Embryonic facial prominence (tissue), 1 donor: ENCODE data around the gene ABI1.

ENCODE experiments used
- DNase-seq: peaks from one replicate; pipeline ENCODE4 v3.0.0-alpha.2; 2016; ENCODE audit errors: extremely low spot score

Gene ABI1

DNA sequence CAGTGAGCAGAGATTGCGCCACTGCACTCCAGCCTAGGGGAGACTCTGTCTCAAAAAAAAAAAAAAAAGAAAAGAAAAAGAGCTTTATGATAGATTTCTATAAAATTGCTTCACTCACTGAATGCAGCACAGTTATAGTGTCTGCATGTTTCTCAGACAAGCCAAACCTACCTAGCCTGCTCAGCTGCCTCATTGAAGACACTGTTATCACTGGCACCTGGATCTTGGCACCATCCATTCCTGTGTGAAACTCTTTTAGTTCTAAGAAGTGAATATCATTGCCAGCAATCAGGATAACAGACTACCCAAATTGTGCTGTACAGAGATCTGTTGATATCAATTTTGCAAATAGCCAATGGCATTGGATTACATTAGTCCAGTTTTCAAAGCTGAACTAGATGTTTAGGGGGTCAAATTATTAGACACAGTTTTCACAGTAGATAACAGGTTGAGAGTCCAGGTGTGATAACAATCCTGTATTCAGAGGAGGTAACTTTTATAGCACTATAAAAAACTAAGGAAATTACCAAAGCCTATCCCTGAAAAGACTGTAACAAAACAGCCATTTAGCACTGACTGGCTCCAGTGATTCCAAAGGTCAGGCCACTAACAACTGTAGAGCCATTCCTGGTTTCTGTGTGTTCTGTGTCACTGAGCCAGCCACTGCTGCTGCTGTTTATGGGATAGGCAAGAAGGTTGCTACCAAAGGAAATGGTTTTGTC lies 146.2 kb downstream of the ABI1 start:
- DNase-seq: no peak

DNA sequence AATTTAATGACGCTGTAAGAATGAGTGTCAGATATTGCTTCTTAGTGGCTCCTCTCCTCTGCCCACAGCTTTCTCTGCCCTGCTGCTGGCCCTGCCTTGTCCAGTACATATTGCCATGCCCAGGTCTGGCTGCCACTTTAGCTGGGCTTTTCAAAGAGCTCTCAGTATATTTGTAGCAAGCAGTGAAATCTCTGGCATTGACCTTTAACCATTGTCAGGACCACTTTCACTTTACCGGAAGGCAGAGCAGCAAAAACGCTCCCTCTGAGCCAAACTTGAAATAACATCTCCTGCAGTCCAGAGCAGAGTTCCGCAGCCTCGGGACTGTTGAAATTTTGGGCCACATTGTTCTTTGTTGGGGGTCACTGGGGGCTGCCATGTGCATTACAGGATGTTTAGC lies 149.4 kb downstream of the ABI1 start:
- DNase-seq: no peak

DNA sequence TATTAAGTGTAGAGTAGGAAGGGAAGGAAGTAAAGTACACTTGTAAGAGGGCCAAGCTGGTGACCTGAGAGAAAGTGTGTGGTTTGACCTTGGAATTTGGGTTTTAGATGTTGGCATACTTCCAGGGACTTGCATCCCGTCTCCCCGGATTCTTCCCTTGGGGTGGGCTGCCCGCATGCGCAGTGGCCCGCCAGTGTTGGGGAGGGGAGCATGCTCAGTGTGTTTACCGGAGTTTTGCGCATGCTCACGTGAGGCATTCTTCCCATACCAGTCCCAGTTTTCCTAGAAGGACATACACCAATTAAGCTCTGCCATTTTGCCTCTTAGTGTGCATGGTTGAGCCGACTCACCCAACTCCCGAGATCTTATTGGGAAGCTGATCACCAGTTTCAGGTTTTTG lies 153.8 kb downstream of the ABI1 start:
- no peak for DNase-seq

DNA sequence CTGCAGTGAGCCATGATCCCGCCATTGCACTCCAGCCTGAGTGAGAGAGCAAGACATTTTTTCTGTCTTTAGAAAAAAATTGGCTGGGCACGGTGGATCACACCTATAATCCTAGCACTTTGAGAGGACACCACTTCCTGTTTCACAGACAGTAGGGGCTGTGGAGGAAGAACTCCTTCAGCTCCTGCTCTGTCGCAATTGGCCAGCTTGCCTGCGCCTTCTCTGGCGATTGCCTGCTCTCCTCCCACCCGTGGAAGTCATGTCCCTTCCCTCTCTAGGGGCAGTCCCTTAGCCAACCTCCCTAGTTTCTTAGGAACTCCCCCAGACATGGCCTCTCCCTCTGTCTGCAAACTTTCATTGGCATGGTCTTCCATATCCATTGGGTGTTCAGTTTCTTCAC lies 154.6 kb downstream of the ABI1 start:
- no peak for DNase-seq

DNA sequence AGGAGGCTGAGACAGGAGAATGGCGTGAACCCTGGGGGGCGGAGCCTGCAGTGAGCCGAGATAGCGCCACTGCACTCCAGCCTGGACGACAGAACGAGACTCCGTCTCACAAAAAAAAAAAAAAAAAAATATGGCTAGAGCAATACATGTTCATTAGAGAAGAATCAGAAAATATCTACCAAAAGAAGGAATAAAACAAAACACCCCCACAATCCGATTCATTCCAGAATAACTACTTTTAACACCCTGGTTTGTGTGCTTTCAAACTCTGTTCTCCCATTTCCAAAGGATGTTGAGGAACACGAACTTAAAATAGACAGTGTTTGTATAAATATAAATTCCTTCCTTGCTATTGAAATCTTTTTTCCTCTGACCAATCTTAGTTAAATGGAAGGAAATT lies 156.8 kb downstream of the ABI1 start:
- no peak for DNase-seq

DNA sequence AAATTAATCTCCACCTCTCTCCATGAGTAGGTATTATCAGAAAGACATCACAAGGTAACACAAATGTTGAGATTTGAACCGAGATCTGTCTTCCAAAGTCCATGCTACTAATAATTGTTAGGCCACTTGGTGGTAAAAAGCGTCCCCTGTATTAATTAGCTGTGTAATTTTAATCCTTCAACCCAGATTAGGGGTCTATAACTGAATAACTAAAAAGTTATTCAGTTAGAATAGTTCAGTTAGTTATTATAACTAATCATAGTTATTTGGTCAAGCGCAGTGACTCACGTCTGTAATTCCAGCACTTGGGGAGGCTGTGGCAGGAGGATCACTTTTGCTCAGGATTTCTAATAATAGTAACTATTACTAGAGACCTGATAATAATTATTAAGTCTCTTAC lies 157.7 kb downstream of the ABI1 start:
- no peak for DNase-seq

DNA sequence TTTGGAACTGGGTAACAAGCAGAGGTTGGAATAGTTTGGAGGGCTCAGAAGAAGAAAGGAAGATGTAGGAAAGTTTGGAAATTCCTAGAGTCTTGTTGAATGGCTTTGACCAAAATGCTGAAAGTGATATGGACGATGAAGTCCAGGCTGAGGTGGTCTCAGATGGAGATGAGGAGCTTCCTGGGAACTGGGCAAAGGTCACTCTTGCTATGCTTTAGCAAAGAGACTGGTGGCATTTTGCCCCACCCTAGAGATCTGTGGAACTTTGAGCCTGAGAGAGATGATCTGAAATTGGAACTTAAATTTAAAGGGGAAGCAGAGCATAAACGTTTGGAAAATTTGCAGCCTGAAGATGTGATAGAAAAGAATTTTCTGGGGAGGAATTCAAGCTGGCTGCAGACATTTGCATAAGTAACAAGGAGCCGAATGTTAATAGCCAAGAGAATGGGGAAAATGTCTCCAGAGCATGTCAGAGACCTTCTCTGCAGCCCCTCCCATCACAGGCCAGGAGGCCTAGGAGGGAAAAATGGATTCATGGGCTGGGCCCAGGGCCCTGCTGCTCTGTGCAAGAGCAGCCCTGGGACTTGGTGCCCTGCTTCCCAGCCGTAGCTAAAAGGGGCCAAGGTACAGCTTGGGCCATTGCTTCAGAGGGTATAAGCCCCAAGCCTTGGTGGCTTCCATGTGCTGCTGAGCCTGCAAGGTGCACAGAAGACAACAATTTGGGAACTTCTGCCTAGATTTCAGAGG lies 159.7 kb downstream of the ABI1 start:
- no peak for DNase-seq

DNA sequence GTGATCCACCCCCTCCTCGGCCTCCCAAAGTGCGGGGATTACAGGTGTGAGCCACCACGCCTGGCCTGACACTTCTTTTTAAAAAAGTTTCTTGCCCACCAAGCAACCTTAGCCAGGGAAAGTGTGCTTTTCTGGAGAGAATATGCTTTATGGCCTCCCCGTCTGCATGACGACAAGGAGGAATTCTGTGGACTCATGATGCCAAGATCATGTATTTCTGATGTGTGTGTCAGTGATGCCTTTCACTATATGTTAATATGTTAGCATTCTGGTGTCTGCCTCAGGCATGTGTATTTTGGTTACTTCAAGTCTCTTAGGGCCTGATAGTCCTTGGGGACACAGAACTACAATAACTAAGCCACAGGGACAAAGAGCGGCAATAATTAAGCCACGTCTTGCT lies 161.1 kb downstream of the ABI1 start:
- no peak for DNase-seq

DNA sequence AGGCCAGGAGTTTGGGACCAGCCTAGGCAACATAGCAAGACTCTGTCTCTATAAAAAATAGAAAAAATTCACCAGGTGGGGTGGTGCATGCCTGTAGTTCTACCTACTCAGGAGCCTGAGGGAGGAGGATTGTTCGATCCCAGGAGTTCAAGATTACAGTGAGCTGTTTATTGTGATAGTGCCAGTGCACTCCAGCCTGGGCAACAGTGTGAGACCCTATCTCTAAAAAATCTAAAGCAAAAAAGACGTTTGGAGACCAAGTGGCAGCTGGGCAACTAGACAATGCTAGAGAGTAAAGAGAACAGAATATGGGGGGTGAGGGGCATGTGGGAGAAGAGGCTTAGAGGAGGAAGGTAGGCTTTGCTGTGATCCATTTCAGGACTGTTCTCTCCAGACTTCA lies 161.8 kb downstream of the ABI1 start:
- DNase-seq: no peak

DNA sequence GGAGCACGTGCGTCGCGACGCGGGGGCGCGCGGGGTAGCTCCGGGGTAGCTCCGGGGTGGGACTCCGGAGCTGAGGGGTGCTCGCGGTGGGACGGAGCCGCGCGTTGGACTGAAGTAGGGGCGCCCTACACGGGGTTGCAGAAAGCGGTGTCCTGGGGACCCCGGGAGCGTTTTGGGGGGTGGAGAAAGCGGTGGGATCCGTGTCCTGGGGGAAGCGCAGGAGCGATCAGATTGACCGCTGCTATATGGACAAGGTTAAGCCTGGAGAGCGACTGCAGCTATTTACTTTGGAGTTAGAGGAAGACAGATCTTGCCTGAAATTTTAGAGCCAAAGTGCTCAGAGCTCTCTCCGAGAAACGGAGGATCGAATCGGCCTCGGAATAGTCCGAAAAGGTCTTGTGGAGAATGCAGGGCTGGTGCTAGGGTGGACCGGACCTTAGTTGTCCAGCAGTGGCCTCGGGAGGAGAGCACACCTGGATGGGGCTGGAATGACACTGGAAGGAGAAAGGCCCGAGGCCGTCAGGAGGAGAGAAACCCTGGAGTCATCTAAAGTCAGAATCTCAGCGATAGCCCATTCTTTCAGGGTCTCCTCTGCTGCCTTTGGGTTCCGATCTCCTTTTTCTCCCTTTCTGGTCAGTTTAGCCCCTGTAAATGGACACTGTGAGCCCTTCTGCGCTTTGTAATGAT lies 162.7 kb downstream of the ABI1 start:
- DNase-seq: no peak

DNA sequence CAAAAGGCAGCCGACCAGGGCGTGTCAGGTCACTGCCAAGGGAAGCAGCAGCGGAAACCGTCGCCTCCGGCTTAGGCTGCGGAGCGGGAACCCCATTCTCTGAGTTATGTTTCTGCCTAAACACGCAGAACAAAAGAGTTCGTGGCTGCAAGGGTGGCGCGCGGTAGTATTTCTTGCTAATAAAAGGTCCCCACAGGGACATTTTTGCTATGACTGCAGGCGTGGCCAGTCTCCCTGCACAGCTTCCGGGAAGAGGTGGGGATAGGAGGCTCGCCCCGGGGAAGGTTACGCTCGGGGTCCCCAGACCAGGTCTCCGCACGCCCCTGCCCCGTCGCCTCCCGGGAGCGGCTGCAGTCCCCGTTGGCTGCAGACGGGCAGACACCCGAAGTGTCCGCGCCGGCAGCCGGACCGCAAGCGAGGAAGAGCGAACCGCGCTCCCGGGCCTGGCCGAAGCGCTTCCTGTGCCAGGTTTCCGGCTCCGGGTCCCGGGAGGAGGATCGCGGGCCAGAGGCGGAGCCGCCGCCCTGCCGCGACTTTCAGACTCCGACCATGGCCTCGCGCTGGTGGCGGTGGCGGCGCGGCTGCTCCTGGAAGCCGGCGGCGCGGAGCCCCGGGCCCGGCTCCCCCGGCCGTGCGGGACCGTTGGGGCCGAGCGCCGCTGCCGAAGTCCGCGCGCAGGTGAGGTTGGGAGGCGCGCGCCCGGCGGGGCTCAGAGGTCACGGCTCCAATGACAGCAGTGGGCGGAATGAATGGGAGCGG lies 163.4 kb downstream of the ABI1 start, which contains the start of gene PDSS1:
Gene PDSS1 (plus strand): TSS at position 539 of the 759 bp plus-strand sequence. CDS start 11 bp downstream, at position 550.
- DNase-seq: peak; percentile 19

DNA sequence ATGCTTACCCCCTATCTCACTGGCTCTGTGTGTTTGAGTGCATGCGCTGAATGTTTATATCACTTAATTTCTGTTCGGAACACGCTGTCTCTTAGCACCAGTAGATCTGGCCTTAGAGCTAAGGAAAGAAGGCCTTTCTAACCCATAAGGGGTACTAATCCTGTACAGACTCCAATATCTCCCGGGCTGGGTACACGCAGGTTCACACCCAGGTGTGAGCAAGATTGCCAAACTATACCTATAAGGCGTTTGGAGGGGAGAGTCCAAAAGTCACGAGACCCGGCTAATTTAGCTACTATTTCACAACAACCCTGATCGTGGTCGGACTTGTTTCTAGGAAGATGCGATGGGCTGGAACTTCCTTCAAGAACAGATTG lies 164.0 kb downstream of the ABI1 start:
- DNase-seq: no peak
